Activated CD4-positive, alpha-beta T cell treated with anti-CD3 and anti-CD28 coated beads, Interleukin-2, amount 50 U/mL, for 48 hours (primary cell): ENCODE results near the gene ZNF862.
A peak's percentile ranks its signal among the peaks of the same experiment; 100 is the strongest.
"Not testable (repeated sequence)": the region's sequence is repeated elsewhere in the genome, so short reads cannot be mapped to it uniquely, and the experiment has no call there.

Experiments used
- DNase-seq, 2 experiments: peaks; one replicate each; pipeline ENCODE4 v3.0.0-alpha.2; 2020

The ZNF862 gene

GRCh38 chr7:149882248-149883047 is 44.3 kb downstream of the ZNF862 start:
- no peak for DNase-seq

GRCh38 chr7:149883048-149883438 is 44.9 kb downstream of the ZNF862 start:
- DNase-seq: no peak

DNA sequence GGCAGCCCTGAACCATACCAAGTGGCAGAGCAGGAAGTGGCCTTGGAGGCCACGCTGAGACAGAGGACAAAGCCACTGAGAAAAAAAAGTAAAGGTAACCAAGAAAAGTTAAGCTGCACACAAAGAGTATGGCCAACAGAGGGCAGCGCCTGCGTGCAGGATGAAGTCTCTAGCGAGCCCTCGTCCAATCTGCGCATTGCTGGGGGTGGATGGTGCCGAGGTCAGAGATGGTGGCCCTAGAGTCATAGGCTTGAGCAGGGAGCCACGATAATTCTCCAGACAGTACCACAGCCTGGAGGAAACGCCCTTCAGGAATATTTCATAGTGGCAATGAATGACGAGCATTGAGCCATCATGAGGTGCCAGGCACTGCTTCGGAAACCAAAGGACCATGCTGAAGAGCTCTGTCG is 45.3 kb downstream of the ZNF862 start:
- DNase-seq: peak; percentile 60 to 71

- no peak for DNase-seq
Measured at GRCh38 chr7:149884016-149884415, 45.8 kb downstream of the ZNF862 start.

GRCh38 chr7:149884541-149884940 is 46.4 kb downstream of the ZNF862 start:
- no peak for DNase-seq

- no peak for DNase-seq
Measured at GRCh38 chr7:149885191-149886017, 47.2 kb downstream of the ZNF862 start.

- no peak for DNase-seq
Measured at GRCh38 chr7:149886018-149886415, 47.8 kb downstream of the ZNF862 start.

GRCh38 chr7:149887311-149887710 is 49.1 kb downstream of the ZNF862 start:
- no peak for DNase-seq

DNA sequence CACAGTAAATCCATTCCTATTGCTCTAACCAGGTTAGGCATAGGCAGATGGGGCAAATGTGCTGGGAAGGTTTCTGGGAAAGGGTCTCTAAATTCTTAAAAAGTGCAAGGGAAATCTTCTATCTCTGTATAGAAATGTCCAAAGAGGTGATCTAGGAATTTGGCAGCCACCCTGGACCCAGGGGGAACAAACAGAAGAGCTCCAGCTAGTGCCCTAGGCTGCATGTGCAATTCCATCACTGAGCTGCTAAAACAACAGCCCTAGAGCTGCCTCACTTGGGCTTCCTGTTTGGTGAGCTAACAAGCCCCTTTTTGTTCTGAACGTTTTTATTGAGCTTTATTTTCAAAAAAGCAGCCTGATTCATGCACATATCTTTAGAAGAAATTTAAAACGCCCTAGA is 52.5 kb downstream of the ZNF862 start:
- not testable (repeated sequence) for DNase-seq

GRCh38 chr7:149894957-149895356 is 56.8 kb downstream of the ZNF862 start:
- not testable (repeated sequence) for DNase-seq

DNA sequence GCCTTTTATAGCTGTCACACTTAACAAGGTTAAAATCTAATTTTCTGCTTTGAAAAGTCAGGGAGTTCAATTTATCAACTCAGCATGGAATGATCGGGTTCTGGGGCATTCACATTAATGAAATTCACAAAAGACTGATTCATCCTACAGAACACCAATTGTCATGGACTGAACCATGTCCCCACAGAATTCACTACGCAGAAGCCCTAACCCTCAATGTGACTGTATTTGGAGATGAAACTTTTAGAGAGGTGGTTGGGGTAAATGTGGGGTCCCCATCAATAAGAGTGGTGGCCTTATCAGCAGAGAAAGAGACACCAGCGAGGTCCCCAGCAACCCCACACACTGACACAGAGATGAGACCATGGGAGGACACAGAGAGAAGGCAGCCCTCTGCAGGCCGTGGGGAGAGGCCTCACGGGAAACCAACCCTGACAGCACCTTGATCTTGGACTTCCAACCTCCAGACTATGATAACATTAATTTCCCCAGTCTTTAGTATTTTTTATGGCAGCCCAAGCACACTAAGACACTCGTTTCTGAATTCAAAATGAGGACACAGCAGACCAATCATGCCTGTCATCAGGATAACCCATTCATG is 69.7 kb downstream of the ZNF862 start:
- DNase-seq: not testable (repeated sequence)

DNA sequence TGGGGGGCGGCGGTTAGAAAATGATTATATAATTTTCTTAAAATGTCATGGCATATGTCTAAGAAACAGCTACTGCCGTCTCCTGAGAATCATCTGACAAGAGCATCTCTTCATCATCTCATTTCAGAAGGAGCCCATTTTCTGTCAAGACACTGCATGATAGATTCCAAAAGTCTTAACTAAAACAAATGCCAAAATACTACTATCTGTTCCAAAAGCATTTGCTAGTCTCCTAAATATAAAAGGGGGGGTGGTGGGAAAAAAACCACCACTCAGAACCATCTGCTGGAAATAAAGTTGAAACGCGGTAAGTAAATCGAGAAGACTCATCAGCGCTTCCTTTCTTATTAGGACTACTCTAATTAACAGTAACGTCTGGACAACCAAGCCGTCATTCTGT is 72.0 kb downstream of the ZNF862 start:
- DNase-seq: not testable (repeated sequence)

GRCh38 chr7:149912126-149912525 is 74.0 kb downstream of the ZNF862 start:
- DNase-seq: not testable (repeated sequence)
